ENCODE measurements around the gene DNMT3L.
"Not testable (repeated sequence)": the region's sequence is repeated elsewhere in the genome, so short reads cannot be mapped to it uniquely, and the experiment has no call there.

The DNMT3L gene

GRCh38 chr21:44253832-44254710 is 7.6 kb downstream of the DNMT3L start:
- TF ChIP-seq CTCF (IDR thresholded peaks at IDR 0.05) = no peak
- Histone ChIP-seq H3K27ac (no peak overlapping the region), H3K4me3 (no peak overlapping the region)
- peak; percentile 59 for DNase-seq (ENCODE audit: low spot score)

- not testable (repeated sequence) for H3K27ac ChIP-seq; DNase-seq (ENCODE audit: low spot score); H3K4me3 ChIP-seq
Observed at GRCh38 chr21:44249204-44250037, 12.3 kb downstream of the DNMT3L start.

- H3K27ac ChIP-seq; H3K4me3 ChIP-seq; DNase-seq (ENCODE audit: low spot score): not testable (repeated sequence)
Observed at GRCh38 chr21:44247904-44248303, 13.8 kb downstream of the DNMT3L start.

- not testable (repeated sequence) for H3K4me3 ChIP-seq; H3K27ac ChIP-seq; DNase-seq (ENCODE audit: low spot score)
Observed at GRCh38 chr21:44243980-44244379, 17.7 kb downstream of the DNMT3L start.

GRCh38 chr21:44241281-44241680 is 20.4 kb downstream of the DNMT3L start:
- H3K4me3 ChIP-seq; DNase-seq (ENCODE audit: low spot score); H3K27ac ChIP-seq: not testable (repeated sequence)

GRCh38 chr21:44240842-44241241 is 20.9 kb downstream of the DNMT3L start, which contains the start of gene ICOSLG:
Gene ICOSLG, minus strand, starts transcription at chr21:44240943. Its CDS starts 126 bp downstream, at chr21:44240817.
- not testable (repeated sequence) for H3K27ac ChIP-seq; DNase-seq (ENCODE audit: low spot score); H3K4me3 ChIP-seq

- not testable (repeated sequence) for H3K4me3 ChIP-seq; DNase-seq (ENCODE audit: low spot score); H3K27ac ChIP-seq
Observed at GRCh38 chr21:44240353-44240752, 21.3 kb downstream of the DNMT3L start.

GRCh38 chr21:44229561-44229960 is 32.1 kb downstream of the DNMT3L start:
- not testable (repeated sequence) for H3K27ac ChIP-seq; H3K4me3 ChIP-seq; DNase-seq (ENCODE audit: low spot score)

GRCh38 chr21:44228109-44228508 is 33.6 kb downstream of the DNMT3L start:
- DNase-seq (ENCODE audit: low spot score); H3K4me3 ChIP-seq: not testable (repeated sequence)

GRCh38 chr21:44227614-44228013 is 34.1 kb downstream of the DNMT3L start:
- not testable (repeated sequence) for H3K4me3 ChIP-seq

More at GRCh38 chr21:44228109-44228508, 33.6 kb downstream of the DNMT3L start:
- H3K27ac ChIP-seq = not testable (repeated sequence)

GRCh38 chr21:44225605-44226004 is 36.1 kb downstream of the DNMT3L start:
- not testable (repeated sequence) for DNase-seq (ENCODE audit: low spot score); H3K27ac ChIP-seq; H3K4me3 ChIP-seq

More at GRCh38 chr21:44227614-44228013, 34.1 kb downstream of the DNMT3L start:
- DNase-seq (ENCODE audit: low spot score); H3K27ac ChIP-seq: not testable (repeated sequence)

GRCh38 chr21:44223334-44223733 is 38.4 kb downstream of the DNMT3L start:
- H3K4me3 ChIP-seq; DNase-seq (ENCODE audit: low spot score); H3K27ac ChIP-seq: not testable (repeated sequence)

GRCh38 chr21:44220674-44221073 is 41.0 kb downstream of the DNMT3L start:
- not testable (repeated sequence) for H3K27ac ChIP-seq; H3K4me3 ChIP-seq; DNase-seq (ENCODE audit: low spot score)

- DNase-seq (ENCODE audit: low spot score); H3K27ac ChIP-seq: not testable (repeated sequence)
Observed at GRCh38 chr21:44218461-44218860, 43.2 kb downstream of the DNMT3L start.

GRCh38 chr21:44211978-44212377 is 49.7 kb downstream of the DNMT3L start:
- H3K27ac ChIP-seq; DNase-seq (ENCODE audit: low spot score); H3K4me3 ChIP-seq: not testable (repeated sequence)

More at GRCh38 chr21:44218461-44218860, 43.2 kb downstream of the DNMT3L start:
- not testable (repeated sequence) for H3K4me3 ChIP-seq

- not testable (repeated sequence) for H3K4me3 ChIP-seq; DNase-seq (ENCODE audit: low spot score); H3K27ac ChIP-seq
Observed at GRCh38 chr21:44211574-44211973, 50.1 kb downstream of the DNMT3L start.

GRCh38 chr21:44207860-44208646 is 53.6 kb downstream of the DNMT3L start:
- not testable (repeated sequence) for DNase-seq (ENCODE audit: low spot score); H3K4me3 ChIP-seq
- H3K27ac ChIP-seq = peak overlapping the region in 1 of 2 donors; percentile 65

All from coronary artery (tissue), 2 donors.